BJ (cell line): Measurements from ENCODE around the gene RABL6. TPM values are rescaled to one million over a fixed set of nuclear protein-coding genes. Genes with fewer than 3 reads are reported as not detected.

Experiments
- CTCF ChIA-PET: fragments of 350-600 bp; formaldehyde crosslinking; extraction: SDS; loops from one replicate; lab custom pipeline; 2021; ENCODE audit warnings: antibody characterized with exemption, inconsistent platforms; lab: Yijun Ruan, JAX
- POLR2A ChIA-PET: fragments of 300-600 bp; sonication (Branson Sonifier 250); formaldehyde crosslinking; extraction: SDS; loops from one replicate; lab custom pipeline; 2021; ENCODE audit warnings: antibody characterized with exemption; lab: Charles Lee
- DNase-seq: peaks from one replicate; pipeline ENCODE4 v3.0.0-alpha.2; 2011; ENCODE audit warnings: low read depth
- H3K27me3 ChIP-seq: 2 replicates; pipeline ENCODE4 v1.6.0; 2011; ENCODE audit warnings: low read length; ENCODE audit not compliant: control insufficient read depth, insufficient read depth
- H3K36me3 ChIP-seq: 2 replicates; pipeline ENCODE4 v1.5.1; 2011; ENCODE audit warnings: low read length; ENCODE audit not compliant: control insufficient read depth, insufficient read depth
- H3K4me3 ChIP-seq: 2 replicates; pipeline ENCODE4 v1.5.1; 2011; ENCODE audit warnings: low read depth, mild to moderate bottlenecking, control low read depth, low read length
- CTCF ChIP-seq: IDR thresholded peaks from 2 replicates; pipeline ENCODE4 v1.5.1; 2011; ENCODE audit warnings: low read depth, mild to moderate bottlenecking, control low read depth, inconsistent platforms, low read length, moderate library complexity; ENCODE audit not compliant: insufficient read depth
- polyA plus RNA-seq: library from polyadenylated mRNA; depleted of rRNA; stranded (reverse); fragments of >200 nt; gene quantifications from 2 replicates; pipeline ENCODE4 v1.2.3, GENCODE V29; 2011

Gene RABL6
- polyA plus RNA-seq, 1 experiment = 60.2 TPM

GRCh38 chr9:136806631-136807201 is 1.0 kb upstream of the RABL6 start:
- ChIA-PET CTCF (interaction anchor here (1.1 to 3.0 kb wide), 7 partner anchors 13 to 261 kb away, joined by 3 to 10 read pairs (median 6); partner anchors contain the start of genes AJM1 and TMEM141), POLR2A (no interaction called here)
- H3K27me3 ChIP-seq = peaks cover 2% of the 10 kb centered on the region
- DNase-seq = no peak
- H3K4me3 ChIP-seq = peak overlapping the region; percentile 88
- no peaks in the 10 kb centered on the region; the same call in 1 of the 2 replicates for H3K36me3 ChIP-seq
- no peak for TF ChIP-seq CTCF

- H3K27me3 ChIP-seq = no peaks in the 10 kb centered on the region
- TF ChIP-seq CTCF = no peak
- DNase-seq = no peak
- peaks cover 5% of the 10 kb centered on the region for H3K36me3 ChIP-seq
- ChIA-PET CTCF (interaction anchor here (0.7 to 3.2 kb wide), 6 partner anchors 16 to 221 kb away, joined by 3 to 10 read pairs (median 8); partner anchors contain the start of genes AJM1 and TMEM141), POLR2A (no interaction called here)
- peak overlapping the region; percentile 88 for H3K4me3 ChIP-seq
These were observed 492 bp downstream of the RABL6 start for GRCh38 chr9:136808075-136808805.

- no peak for TF ChIP-seq CTCF
- POLR2A ChIA-PET = no interaction called here
- no peaks in the 10 kb centered on the region for H3K27me3 ChIP-seq
- peak overlapping the region; percentile 88 for H3K4me3 ChIP-seq
- DNase-seq = no peak
- CTCF ChIA-PET = interaction anchor here (0.7 to 3.2 kb wide), 5 partner anchors 16 to 221 kb away, joined by 3 to 9 read pairs (median 7); partner anchors contain the start of genes AJM1 and TMEM141
- H3K36me3 ChIP-seq = peaks cover 5% of the 10 kb centered on the region
These were observed 1.0 kb downstream of the RABL6 start for GRCh38 chr9:136808806-136809158.

GRCh38 chr9:136814725-136815421 is 7.1 kb downstream of the RABL6 start:
- DNase-seq = no peak
- POLR2A ChIA-PET = no interaction called here
- CTCF ChIA-PET = interaction anchor here (0.6 to 1.1 kb wide), 3 partner anchors 17 to 234 kb away, joined by 3 to 4 read pairs (median 3); no protein-coding TSS in a partner anchor
- H3K27me3 ChIP-seq = no peaks in the 10 kb centered on the region
- peaks cover 14% of the 10 kb centered on the region for H3K36me3 ChIP-seq
- no peak for TF ChIP-seq CTCF
- no peak overlapping the region for H3K4me3 ChIP-seq

- no peak overlapping the region for H3K4me3 ChIP-seq
- peaks cover 14% of the 10 kb centered on the region for H3K36me3 ChIP-seq
- no peaks in the 10 kb centered on the region for H3K27me3 ChIP-seq
- TF ChIP-seq CTCF = no peak
- POLR2A ChIA-PET = no interaction called here
- CTCF ChIA-PET = interaction anchor here (1.1 kb wide), 2 partner anchors 17 to 220 kb away, joined by 3 to 4 read pairs; no protein-coding TSS in a partner anchor
- DNase-seq = no peak
These were observed 7.7 kb downstream of the RABL6 start for GRCh38 chr9:136815422-136815782.
